ENCODE measurements around the gene RRP8. TPM values are rescaled to one million over a fixed set of nuclear protein-coding genes. Genes with fewer than 3 reads are reported as not detected.

RRP8 gene
- polyA plus RNA-seq, 1 donor from 2014 or later = 23.4 TPM

- Histone ChIP-seq H3F3A (ENCODE audit: insufficient read depth, low read length, poor library complexity, severe bottlenecking) (no peaks in the 10 kb centered on the region), H3K4me2 (ENCODE audit: low read length) (no peak overlapping the region), H3K9me3 (ENCODE audit: low read length) (no peaks in the 10 kb centered on the region), H2AFZ (ENCODE audit: low read depth, low read length) (no peak overlapping the region), H3K4me3 (ENCODE audit: low read length) (no peak overlapping the region), H3K9ac (ENCODE audit: low read length) (no peak overlapping the region), H3K9me2 (ENCODE audit: insufficient read depth, low read length) (no peaks in the 10 kb centered on the region), H4K20me1 (ENCODE audit: insufficient read depth) (no peaks in the 10 kb centered on the region), H3K27ac (ENCODE audit: low read length) (no peak overlapping the region), H3K79me2 (replicated peaks; ENCODE audit: insufficient read depth, low read length) (no peaks in the 10 kb centered on the region), H3K27me3 (ENCODE audit: insufficient read depth, low read depth, low read length) (no peaks in the 10 kb centered on the region), H3K36me3 (ENCODE audit: insufficient read depth, low read length) (no peaks in the 10 kb centered on the region)
- TF ChIP-seq SMC3 (conservative IDR thresholded peaks at IDR 0.05; ENCODE audit: poor library complexity) (no peak), EZH2 (IDR thresholded peaks at IDR 0.05; ENCODE audit: borderline replicate concordance, insufficient read depth, low read length, poor library complexity, severe bottlenecking) (no peak), EP300 (conservative IDR thresholded peaks at IDR 0.05; ENCODE audit: poor library complexity, severe bottlenecking) (no peak), TAF1 (IDR thresholded peaks at IDR 0.05; ENCODE audit: low read depth) (no peak), CTCF (IDR thresholded peaks at IDR 0.05; ENCODE audit: poor library complexity, severe bottlenecking) (no peak), MXI1 (conservative IDR thresholded peaks at IDR 0.05; ENCODE audit: poor library complexity, severe bottlenecking) (no peak), REST (IDR thresholded peaks at IDR 0.05; ENCODE audit: borderline replicate concordance) (no peak), RAD21 (conservative IDR thresholded peaks at IDR 0.05) (no peak), POLR2AphosphoS5 (IDR thresholded peaks at IDR 0.05) (no peak)
These were observed 39.7 kb downstream of the RRP8 start for GRCh38 chr11:6563667-6564066.

- Histone ChIP-seq H3K27me3 (ENCODE audit: insufficient read depth, low read depth, low read length) (no peaks in the 10 kb centered on the region), H3F3A (ENCODE audit: insufficient read depth, low read length, poor library complexity, severe bottlenecking) (no peaks in the 10 kb centered on the region), H3K9ac (ENCODE audit: low read length) (no peak overlapping the region), H3K4me3 (ENCODE audit: low read length) (no peak overlapping the region), H3K79me2 (replicated peaks; ENCODE audit: insufficient read depth, low read length) (no peaks in the 10 kb centered on the region), H3K9me2 (ENCODE audit: insufficient read depth, low read length) (no peaks in the 10 kb centered on the region), H2AFZ (ENCODE audit: low read depth, low read length) (no peak overlapping the region), H3K9me3 (ENCODE audit: low read length) (no peaks in the 10 kb centered on the region), H3K27ac (ENCODE audit: low read length) (no peak overlapping the region), H3K36me3 (ENCODE audit: insufficient read depth, low read length) (no peaks in the 10 kb centered on the region), H4K20me1 (ENCODE audit: insufficient read depth) (no peaks in the 10 kb centered on the region), H3K4me2 (ENCODE audit: low read length) (no peak overlapping the region)
- TF ChIP-seq TAF1 (IDR thresholded peaks at IDR 0.05; ENCODE audit: low read depth) (no peak), REST (IDR thresholded peaks at IDR 0.05; ENCODE audit: borderline replicate concordance) (no peak), POLR2AphosphoS5 (IDR thresholded peaks at IDR 0.05) (no peak), CTCF (IDR thresholded peaks at IDR 0.05; ENCODE audit: poor library complexity, severe bottlenecking) (no peak), EZH2 (IDR thresholded peaks at IDR 0.05; ENCODE audit: borderline replicate concordance, insufficient read depth, low read length, poor library complexity, severe bottlenecking) (no peak), MXI1 (conservative IDR thresholded peaks at IDR 0.05; ENCODE audit: poor library complexity, severe bottlenecking) (no peak), EP300 (conservative IDR thresholded peaks at IDR 0.05; ENCODE audit: poor library complexity, severe bottlenecking) (no peak), SMC3 (conservative IDR thresholded peaks at IDR 0.05; ENCODE audit: poor library complexity) (no peak), RAD21 (conservative IDR thresholded peaks at IDR 0.05) (no peak)
These were observed 40.2 kb downstream of the RRP8 start for GRCh38 chr11:6563121-6563619.

Measured in neural cell (in vitro differentiated cells).